GM18861 (cell line): Measurements from ENCODE around the gene SELENON.

Source experiments
- ATAC-seq: cut with Tn5 transposase; IDR thresholded peaks from one replicate; pipeline ENCODE4 v1.9.1; 2021; ENCODE audit not compliant: unreplicated experiment

SELENON gene

DNA sequence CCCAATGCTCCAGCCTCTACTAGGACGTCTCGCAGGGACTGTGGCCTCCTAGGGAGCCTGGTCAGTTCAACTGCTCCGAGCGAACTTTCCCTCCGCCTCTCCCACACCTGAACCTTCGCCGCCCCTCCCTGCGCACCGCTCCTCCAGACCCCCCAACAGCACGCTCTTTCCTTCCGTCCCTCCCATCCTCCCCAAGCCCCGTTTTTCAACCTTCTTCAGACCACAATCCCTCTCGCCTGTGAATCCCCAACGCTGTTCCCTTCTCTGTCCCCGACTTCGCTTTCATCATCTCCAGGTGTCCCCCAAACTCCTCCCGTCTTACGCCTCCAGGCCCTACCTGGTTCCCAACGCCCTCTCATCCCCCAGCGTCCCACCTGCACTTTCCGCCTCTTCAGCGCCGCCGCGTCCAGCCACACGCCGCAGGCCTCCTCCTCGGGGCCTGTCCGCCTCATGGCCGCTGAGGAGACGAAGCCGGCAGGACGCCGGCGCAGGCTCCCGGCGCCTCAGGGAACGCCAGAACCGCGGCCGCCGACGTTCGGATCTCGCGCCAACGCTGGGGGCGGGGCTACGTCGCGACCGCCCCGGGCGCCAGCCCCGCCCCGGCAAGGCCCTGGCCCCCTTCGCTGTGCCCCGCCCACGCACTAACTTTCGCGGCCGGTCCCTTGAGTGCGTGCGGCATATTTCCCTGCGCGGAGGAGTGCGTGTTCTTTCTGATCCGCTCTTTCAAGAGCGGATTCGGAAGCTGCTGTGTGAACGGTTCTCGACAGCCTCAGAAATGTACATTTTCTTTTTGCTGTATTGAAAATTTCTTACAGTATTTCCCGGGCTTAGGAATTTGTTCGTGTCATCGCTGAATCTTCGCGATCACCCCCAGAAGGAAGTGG is 59.2 kb downstream of the SELENON start, which contains the start of gene AUNIP:
AUNIP (minus strand) TSS at position 552 of the 884 bp plus-strand sequence; CDS start at position 452, 100 bp downstream.
- ATAC-seq = peak; percentile 75

DNA sequence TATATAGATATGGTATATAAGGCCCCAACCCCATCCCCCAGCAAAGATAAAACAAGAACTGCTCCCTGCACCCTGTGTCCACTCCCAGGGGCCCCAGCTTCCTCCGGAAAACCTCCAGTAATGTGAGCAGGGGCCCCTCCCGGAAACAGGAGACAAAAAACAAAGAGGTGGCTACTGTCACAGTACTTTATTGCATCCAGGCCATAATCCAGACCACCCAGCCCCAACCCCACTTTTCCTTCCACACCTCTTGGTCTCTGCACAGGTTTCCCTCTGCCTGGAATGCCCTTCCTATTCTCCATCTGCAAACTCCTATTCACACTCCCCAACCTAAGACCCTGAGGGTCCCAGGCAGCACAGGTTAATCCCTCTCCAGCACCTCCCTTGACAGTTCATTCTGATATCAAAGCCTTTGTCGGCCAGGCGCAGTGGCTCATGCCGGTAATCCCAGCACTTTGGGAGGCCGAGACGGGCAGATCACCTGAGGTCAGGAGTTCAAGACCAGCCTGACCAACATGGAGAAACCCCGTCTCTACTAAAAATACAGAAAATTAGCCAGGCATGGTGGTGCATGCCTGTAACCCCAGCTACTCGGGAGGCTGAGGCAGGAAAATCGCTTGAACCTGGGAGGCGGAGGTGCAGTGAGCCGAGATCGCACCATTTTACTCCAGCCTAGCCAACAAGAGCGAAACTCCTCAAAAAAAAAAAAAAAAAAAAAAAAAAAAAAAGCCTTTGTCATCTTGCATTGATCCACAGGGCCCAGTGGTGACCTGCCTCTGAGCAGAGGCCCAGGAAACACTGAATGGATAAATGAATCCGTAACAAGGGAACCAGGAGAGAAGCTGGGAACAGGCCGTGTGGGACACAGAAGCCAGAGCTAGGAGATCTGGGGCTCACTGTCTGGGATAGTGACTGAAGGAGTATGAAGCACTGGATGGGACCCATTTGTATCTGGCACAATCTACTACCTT is 61.6 kb downstream of the SELENON start:
- ATAC-seq = no peak

GRCh38 chr1:25862785-25863485 is 62.9 kb downstream of the SELENON start:
- ATAC-seq = no peak

- no peak for ATAC-seq
These were observed 63.7 kb downstream of the SELENON start for GRCh38 chr1:25863486-25864262.

- no peak for ATAC-seq
These were observed 64.4 kb downstream of the SELENON start for GRCh38 chr1:25864434-25864833.

DNA sequence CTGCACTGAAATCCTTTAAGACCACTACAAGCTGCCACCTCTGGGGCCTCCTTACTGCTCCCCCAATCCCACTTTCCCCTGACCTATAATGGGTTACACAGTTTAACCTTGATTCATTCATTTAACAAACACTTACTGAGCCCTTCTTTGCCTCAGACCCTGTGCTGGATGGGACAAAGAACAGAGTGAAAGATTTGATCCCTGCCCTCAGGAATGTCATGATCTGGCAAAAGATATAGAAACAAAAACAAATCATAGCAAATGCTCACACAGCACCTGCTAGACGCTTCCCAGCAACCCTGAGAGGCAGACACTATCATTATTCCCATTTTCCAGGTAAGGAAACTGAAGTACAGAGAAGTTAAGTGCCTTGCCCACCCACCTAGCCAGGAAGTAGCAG is 66.3 kb downstream of the SELENON start:
- ATAC-seq = no peak

- no peak for ATAC-seq
These were observed 67.4 kb downstream of the SELENON start for GRCh38 chr1:25867210-25867991.
